Measurements from ENCODE around the gene KIF26B. TPM values are rescaled to one million over a fixed set of nuclear protein-coding genes. Genes with fewer than 3 reads are reported as not detected.
A peak's percentile ranks its signal among the peaks of the same experiment; 100 is the strongest.

Gene KIF26B
- total and polyA plus RNA-seq, 10 of the 15 experiments (the other 5 are each of a cell fraction or from before 2014, with no cell fraction given), result 0.35 to 11.6 (median 2.2) TPM

DNA sequence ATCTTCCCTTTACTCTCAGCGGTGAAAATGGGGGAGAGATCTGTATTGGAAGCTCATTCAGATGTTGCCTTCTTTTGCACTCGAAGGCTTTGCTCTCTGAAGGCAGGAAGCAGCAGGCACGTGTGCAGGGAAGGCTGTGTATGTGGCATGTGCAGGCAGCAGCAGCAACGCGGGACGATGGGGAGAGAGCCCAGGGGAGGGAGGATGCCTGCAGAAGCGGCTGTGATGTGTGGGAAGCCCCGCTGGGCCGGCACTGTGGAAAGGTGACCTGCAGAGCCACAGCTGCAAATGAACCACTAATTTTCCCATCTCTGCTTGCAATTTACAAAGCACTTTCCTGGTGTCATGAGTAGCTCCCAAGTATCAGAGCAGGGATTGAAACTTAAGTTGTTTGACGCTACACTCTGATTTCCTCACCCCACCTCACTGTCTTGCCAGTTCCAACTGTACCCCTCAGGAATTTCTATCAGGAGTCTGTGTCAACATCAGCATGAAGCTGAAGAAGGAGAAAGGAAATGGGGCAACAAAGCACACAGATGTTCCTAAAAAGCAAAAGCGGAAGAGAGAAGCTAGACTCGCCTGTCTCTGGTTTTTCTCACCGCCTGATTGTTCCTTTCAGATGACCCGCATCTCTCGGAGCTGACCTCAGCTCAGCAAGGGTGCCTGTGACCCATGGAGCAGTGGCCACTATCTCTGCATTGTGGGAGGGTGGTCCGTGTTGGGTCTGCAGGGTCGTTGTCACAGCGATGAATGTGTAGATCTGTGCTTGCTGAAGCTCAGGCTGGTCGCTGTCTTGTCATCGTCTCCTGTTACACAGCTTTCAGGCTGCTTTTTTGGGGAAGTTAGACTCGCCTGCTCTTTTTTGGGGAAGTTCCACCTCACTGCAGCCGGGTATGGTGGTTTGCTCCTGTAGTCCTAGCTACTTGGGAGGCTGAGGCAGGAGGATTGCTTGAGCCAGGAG, 156.1 kb downstream of the KIF26B start:
- Histone ChIP-seq H3K4me2 (ENCODE audit: control insufficient read depth, insufficient read depth) (peak overlapping the region; percentile 79), H4K20me1 (ENCODE audit: control insufficient read depth, insufficient read depth) (no peaks in the 10 kb centered on the region), H3K36me3 (ENCODE audit: control insufficient read depth in 2 of 2, insufficient read depth in 2 of 2, low read length in 1 of 2) (no peaks in the 10 kb centered on the region), H3K27me3 (replicated peaks in 1 of 2; ENCODE audit: control insufficient read depth in 2 of 2, insufficient read depth in 2 of 2, low read length in 1 of 2) (no peaks in the 10 kb centered on the region), H3K9ac (ENCODE audit: control insufficient read depth, insufficient read depth, low read length) (peak overlapping the region; percentile 27), H2AFZ (ENCODE audit: control insufficient read depth, low read depth, low read length) (peak overlapping the region; percentile 71), H3K79me2 (ENCODE audit: control insufficient read depth, insufficient read depth, low read length) (no peaks in the 10 kb centered on the region), H3K4me3 (peak overlapping the region; percentile 29; the same call in 1 of the 2 replicates), H3K27ac (ENCODE audit: control insufficient read depth, insufficient read depth) (peak overlapping the region; percentile 44; the same call in 1 of the 2 replicates), H3K4me1 (ENCODE audit: control insufficient read depth, insufficient read depth, low read length) (peaks cover 11% of the 10 kb centered on the region), H3K9me3 (replicated peaks; ENCODE audit: control insufficient read depth, insufficient read depth, low read length) (no peaks in the 10 kb centered on the region)
- no TSS peak for BruUV-seq (replicated peaks)
- peak; percentile 76 for TF ChIP-seq SPI1 (IDR thresholded peaks at IDR 0.05; ENCODE audit: borderline replicate concordance, insufficient read depth, low read depth, low read length)
- TF ChIP-seq SMARCA5 (IDR thresholded peaks at IDR 0.05), result no peak
- TF ChIP-seq, protein P1, sequence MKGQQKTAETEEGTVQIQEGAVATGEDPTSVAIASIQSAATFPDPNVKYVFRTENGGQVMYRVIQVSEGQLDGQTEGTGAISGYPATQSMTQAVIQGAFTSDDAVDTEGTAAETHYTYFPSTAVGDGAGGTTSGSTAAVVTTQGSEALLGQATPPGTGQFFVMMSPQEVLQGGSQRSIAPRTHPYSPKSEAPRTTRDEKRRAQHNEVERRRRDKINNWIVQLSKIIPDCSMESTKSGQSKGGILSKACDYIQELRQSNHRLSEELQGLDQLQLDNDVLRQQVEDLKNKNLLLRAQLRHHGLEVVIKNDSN (IDR thresholded peaks at IDR 0.05; ENCODE audit: borderline replicate concordance, extremely low read length, insufficient read depth, low read depth, low read length), result peak; percentile 24
- TF ChIP-seq PAX5 (IDR thresholded peaks at IDR 0.05; ENCODE audit: borderline replicate concordance, low read depth, low read length), result no peak
- TF ChIP-seq ZNF687 (IDR thresholded peaks at IDR 0.05), result no peak
- no peak for TF ChIP-seq FOXM1 (IDR thresholded peaks at IDR 0.05; ENCODE audit: low read depth, low read length)
- TF ChIP-seq NR2F1 (conservative IDR thresholded peaks at IDR 0.05), result peak; percentile 30; the same call in 1 of the 2 replicates
- TF ChIP-seq, protein P2, sequence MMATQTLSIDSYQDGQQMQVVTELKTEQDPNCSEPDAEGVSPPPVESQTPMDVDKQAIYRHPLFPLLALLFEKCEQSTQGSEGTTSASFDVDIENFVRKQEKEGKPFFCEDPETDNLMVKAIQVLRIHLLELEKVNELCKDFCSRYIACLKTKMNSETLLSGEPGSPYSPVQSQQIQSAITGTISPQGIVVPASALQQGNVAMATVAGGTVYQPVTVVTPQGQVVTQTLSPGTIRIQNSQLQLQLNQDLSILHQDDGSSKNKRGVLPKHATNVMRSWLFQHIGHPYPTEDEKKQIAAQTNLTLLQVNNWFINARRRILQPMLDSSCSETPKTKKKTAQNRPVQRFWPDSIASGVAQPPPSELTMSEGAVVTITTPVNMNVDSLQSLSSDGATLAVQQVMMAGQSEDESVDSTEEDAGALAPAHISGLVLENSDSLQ (IDR thresholded peaks at IDR 0.05), result no peak
- TF ChIP-seq HSF1 (IDR thresholded peaks at IDR 0.05; ENCODE audit: low read depth, low read length), result no peak
- TF ChIP-seq E2F4 (IDR thresholded peaks at IDR 0.05; ENCODE audit: low read depth, low read length), result no peak
- TF ChIP-seq RFX5 (IDR thresholded peaks at IDR 0.05; ENCODE audit: low read depth, low read length), result no peak
- TF ChIP-seq RBBP5 (conservative IDR thresholded peaks at IDR 0.05), result no peak
- no peak for TF ChIP-seq EED (IDR thresholded peaks at IDR 0.05; ENCODE audit: low read depth)
- TF ChIP-seq POLR2A (IDR thresholded peaks at IDR 0.05; ENCODE audit: low read depth, low read length), result no peak
- intact Hi-C loops (cut with micrococcal nuclease; ENCODE audit: unreplicated experiment) (no loop called here), in situ Hi-C loops (cut with MboI) (no loop called here)
- ChIA-PET CTCF (interaction anchor here (0.5 kb wide), 1 partner anchor 727 kb away, joined by 3 read pairs; no protein-coding TSS in a partner anchor), POLR2A (interaction anchor here (0.6 kb wide), 1 partner anchor 275 kb away, joined by 3 read pairs; no protein-coding TSS in a partner anchor), SMC1A (ENCODE audit: uncharacterized antibody, unreplicated experiment) (interaction anchor here (1.5 kb wide), 1 partner anchor 12 kb away, joined by 4 read pairs; no protein-coding TSS in a partner anchor), RAD21 (ENCODE audit: unreplicated experiment) (interaction anchor here (1.2 kb wide), 1 partner anchor 158 kb away, joined by 3 read pairs; no protein-coding TSS in a partner anchor)
- ATAC-seq, result peak; percentile 68
- FAIRE-seq, result peak; percentile 89
- peak; percentile 12 for DNase-seq (ENCODE audit: low read depth, low spot score)
- WGBS (ENCODE audit: insufficient coverage, insufficient replicate concordance, low lambda C conversion rate, missing lambda C conversion rate), result 10% methylated on average over 22 of the region's 22 CpGs
